Fibroblast of lung (primary cell): ENCODE measurements around the gene LZTR1. TPM values are rescaled to one million over a fixed set of nuclear protein-coding genes. Genes with fewer than 3 reads are reported as not detected.
"Not testable (repeated sequence)": the region's sequence is repeated elsewhere in the genome, so short reads cannot be mapped to it uniquely, and the experiment has no call there.

Experiments used
- DNase-seq, 2 donors: peaks; one replicate each; pipeline versions ENCODE4 v3.0.0 to v3.0.0-alpha.2; 2010; ENCODE audit warnings: low read depth in 2 of 2
- H2AFZ ChIP-seq: 2 replicates; pipeline ENCODE4 v1.5.1; 2012; ENCODE audit warnings: low read length, control low read depth, inconsistent platforms
- H3K27ac ChIP-seq: 2 replicates; pipeline ENCODE4 v1.5.1; 2011; ENCODE audit warnings: low read length, control low read depth; ENCODE audit not compliant: insufficient read depth
- H3K27me3 ChIP-seq: 2 replicates; pipeline ENCODE4 v1.5.1; 2011; ENCODE audit warnings: mild to moderate bottlenecking, low read length; ENCODE audit not compliant: control insufficient read depth, insufficient read depth
- H3K36me3 ChIP-seq: 2 replicates; pipeline ENCODE4 v1.5.1; 2011; ENCODE audit warnings: low read length; ENCODE audit not compliant: control insufficient read depth, insufficient read depth
- H3K4me1 ChIP-seq: 2 replicates; pipeline ENCODE4 v1.5.1; 2011; ENCODE audit warnings: low read length; ENCODE audit not compliant: control insufficient read depth, insufficient read depth; ENCODE audit errors: extremely low read depth
- H3K4me2 ChIP-seq: 2 replicates; pipeline ENCODE4 v1.5.1; 2011; ENCODE audit warnings: low read length, control low read depth; ENCODE audit not compliant: insufficient read depth; ENCODE audit errors: extremely low read depth
- H3K4me3 ChIP-seq, 4 experiments: fragments of 200-600 bp in 1 of 4; sonication (generic) in 1 of 4; replicated peaks in 1 of 4; 2 replicates each; pipeline ENCODE4 v1.5.1; 2011 to 2016; ENCODE audit warnings: low read length in 4 of 4, low read depth in 3 of 4, mild to moderate bottlenecking in 3 of 4, control low read depth in 2 of 4, inconsistent platforms in 1 of 4, mixed read lengths in 1 of 4; ENCODE audit not compliant: insufficient read depth in 1 of 4; ENCODE audit errors: control extremely low read depth in 1 of 4
- H3K79me2 ChIP-seq: 2 replicates; pipeline ENCODE4 v1.5.1; 2012; ENCODE audit warnings: mild to moderate bottlenecking, low read length, inconsistent platforms; ENCODE audit not compliant: control insufficient read depth, insufficient read depth
- H3K9ac ChIP-seq: 2 replicates; pipeline ENCODE4 v1.5.1; 2011; ENCODE audit warnings: mild to moderate bottlenecking, low read length, control low read depth; ENCODE audit not compliant: insufficient read depth
- H3K9me3 ChIP-seq: 2 replicates; pipeline ENCODE4 v1.5.1; 2012; ENCODE audit warnings: low read depth, low read length; ENCODE audit not compliant: control insufficient read depth, insufficient read depth
- H4K20me1 ChIP-seq: 2 replicates; pipeline ENCODE4 v1.5.1; 2011; ENCODE audit warnings: low read length; ENCODE audit not compliant: control insufficient read depth, insufficient read depth; ENCODE audit errors: extremely low read depth
- CTCF ChIP-seq, 2 donors: IDR thresholded peaks in 1 of 2; conservative IDR thresholded peaks in 1 of 2; 1 replicate in 1 of 2; 2 replicates in 1 of 2; pipeline ENCODE4 v1.5.1; 2011 to 2012; ENCODE audit warnings: low read length in 2 of 2, control low read depth in 1 of 2, inconsistent platforms in 1 of 2, low read depth in 1 of 2, mild to moderate bottlenecking in 1 of 2
- EZH2 ChIP-seq: IDR thresholded peaks from 2 replicates; pipeline ENCODE4 v1.5.1; 2012; ENCODE audit warnings: low read length, control low read depth, mild to moderate bottlenecking; ENCODE audit errors: missing control alignments
- polyA plus RNA-seq, 2 donors: library from polyadenylated mRNA; depleted of rRNA in 1 of 2; stranded (reverse) in 1 of 2; unstranded in 1 of 2; fragments of >200 nt; gene quantifications; 2 replicates each; pipeline ENCODE4 v1.2.1, GENCODE V29; 2011 to 2012; ENCODE audit warnings: missing spikeins in 1 of 2
- total RNA-seq: library from RNA; depleted of rRNA; stranded (reverse); fragments of >200 nt; gene quantifications from 2 replicates; pipeline ENCODE4 v1.2.1, GENCODE V29; 2014

The LZTR1 gene
- total and polyA plus RNA-seq, 2 donors (not counting 1 experiment from before 2014, with no cell fraction given) = 27.4 to 75.8 TPM

DNA sequence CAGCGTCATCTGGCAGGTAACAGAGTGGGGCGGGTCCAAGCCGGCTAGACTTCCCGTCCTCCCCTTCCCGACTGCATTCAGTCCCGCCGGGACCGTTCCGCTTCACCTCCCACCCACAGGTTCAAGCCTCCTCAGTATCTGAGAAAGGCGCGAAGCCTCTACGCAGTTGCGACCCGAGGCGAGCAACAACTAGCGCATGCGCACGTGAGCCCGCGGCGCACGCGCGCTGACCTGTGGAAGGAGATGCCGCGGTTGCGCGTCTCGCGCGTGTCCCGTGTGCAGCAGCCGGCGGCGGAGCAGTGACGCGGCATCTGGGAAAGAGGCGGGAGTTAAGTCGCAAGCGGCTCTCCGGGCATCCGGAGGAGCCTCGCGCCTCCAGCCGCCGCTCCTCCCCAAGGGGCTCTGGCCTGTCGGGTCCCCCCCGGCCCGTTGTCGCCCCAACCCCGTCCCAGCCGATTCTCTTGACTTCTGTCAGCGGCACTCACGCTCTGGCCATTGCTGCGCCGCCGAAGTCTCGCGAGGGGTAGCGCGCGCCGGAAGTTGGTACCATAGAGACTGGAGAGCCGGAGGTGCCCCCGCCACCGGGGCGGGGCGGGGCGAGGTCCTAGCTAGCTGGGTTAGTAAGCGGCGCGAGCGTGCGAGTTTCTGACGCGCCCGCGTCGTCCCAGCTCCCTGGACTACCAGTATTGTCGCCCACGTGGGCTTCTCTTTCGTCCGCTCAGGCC is 19.7 kb downstream of the LZTR1 start, which contains the start of gene THAP7:
Gene THAP7, minus strand, starts transcription at position 518 of the 725 bp plus-strand sequence. Its CDS starts 207 bp downstream, at position 311.
- H3K27me3 ChIP-seq = no peaks in the 10 kb centered on the region

GRCh38 chr22:21003782-21004181 is 21.7 kb downstream of the LZTR1 start:
- Histone ChIP-seq H3K9ac (no peak overlapping the region), H3K9me3 (no peaks in the 10 kb centered on the region), H3K4me3 (peak overlapping the region in 3 of 4 experiments; percentile 67 to 93 (median 87)), H3K27ac (no peak overlapping the region), H3K36me3 (peaks cover 3% of the 10 kb centered on the region), H2AFZ (no peak overlapping the region), H3K4me1 (peaks cover 9% of the 10 kb centered on the region), H3K79me2 (peaks cover 27% of the 10 kb centered on the region), H3K4me2 (peak overlapping the region; percentile 52), H4K20me1 (no peaks in the 10 kb centered on the region), H3K27me3 (no peaks in the 10 kb centered on the region)
- TF ChIP-seq EZH2 = no peak
- TF ChIP-seq CTCF (conservative IDR thresholded peaks at IDR 0.05 in 1 of 2, IDR thresholded peaks at IDR 0.05 in 1 of 2; ENCODE audit: low read depth in 1 of 2, low read length in 2 of 2) = no peak
- DNase-seq = no peak

More for the DNA sequence above, 19.7 kb downstream of the LZTR1 start, which contains the start of gene THAP7:
- H4K20me1 ChIP-seq = no peaks in the 10 kb centered on the region
- H3K4me2 ChIP-seq = peak within 1 kb of the TSS; percentile 91
- peak within 1 kb of the TSS; percentile 58 for H2AFZ ChIP-seq
- H3K4me3 ChIP-seq = peak within 1 kb of the TSS; percentile 67 to 93 (median 83)
- H3K27ac ChIP-seq = peak within 1 kb of the TSS; percentile 99
- peak within 1 kb of the TSS; percentile 100 for H3K9ac ChIP-seq
- H3K36me3 ChIP-seq = peaks cover 10% of the 10 kb centered on the region
- H3K4me1 ChIP-seq = peaks cover 9% of the 10 kb centered on the region
- peak; percentile 93 to 95 for DNase-seq
- H3K79me2 ChIP-seq = peaks cover 27% of the 10 kb centered on the region
- no peaks in the 10 kb centered on the region for H3K9me3 ChIP-seq
- no peak for TF ChIP-seq EZH2
- no peak for TF ChIP-seq CTCF (conservative IDR thresholded peaks at IDR 0.05 in 1 of 2, IDR thresholded peaks at IDR 0.05 in 1 of 2; ENCODE audit: low read depth in 1 of 2, low read length in 2 of 2)

DNA sequence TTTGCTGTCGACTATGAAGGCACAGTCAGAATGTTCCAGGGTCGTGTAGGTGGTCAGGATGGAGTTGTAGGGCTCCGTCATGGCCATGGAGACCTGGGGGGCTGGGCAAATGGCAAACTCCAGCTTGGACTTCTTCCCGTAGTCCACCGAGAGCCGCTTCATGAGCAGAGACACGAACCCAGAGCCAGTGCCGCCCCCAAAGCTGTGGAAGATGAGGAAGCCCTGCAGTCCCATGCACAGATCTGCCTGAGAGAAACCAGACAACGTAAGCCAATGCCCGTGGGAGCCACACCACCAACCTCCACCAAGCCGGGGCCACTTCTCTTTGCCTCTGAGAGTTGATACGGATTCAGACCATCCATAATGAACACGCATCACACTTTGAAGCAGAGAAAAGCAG is 27.1 kb downstream of the LZTR1 start:
- not testable (repeated sequence) for H4K20me1 ChIP-seq, H2AFZ ChIP-seq, H3K9me3 ChIP-seq, H3K9ac ChIP-seq, H3K36me3 ChIP-seq, H3K79me2 ChIP-seq, H3K4me1 ChIP-seq, H3K27ac ChIP-seq, H3K27me3 ChIP-seq, H3K4me2 ChIP-seq, DNase-seq, H3K4me3 ChIP-seq
